ENCODE data around the gene PRTFDC1. TPM values are rescaled to one million over a fixed set of nuclear protein-coding genes. Genes with fewer than 3 reads are reported as not detected.

PRTFDC1 gene
- total and polyA plus RNA-seq, 2 of the 8 experiments (the other 6 are each of a cell fraction or from before 2014, with no cell fraction given), result 5.9 to 6.6 TPM

DNA sequence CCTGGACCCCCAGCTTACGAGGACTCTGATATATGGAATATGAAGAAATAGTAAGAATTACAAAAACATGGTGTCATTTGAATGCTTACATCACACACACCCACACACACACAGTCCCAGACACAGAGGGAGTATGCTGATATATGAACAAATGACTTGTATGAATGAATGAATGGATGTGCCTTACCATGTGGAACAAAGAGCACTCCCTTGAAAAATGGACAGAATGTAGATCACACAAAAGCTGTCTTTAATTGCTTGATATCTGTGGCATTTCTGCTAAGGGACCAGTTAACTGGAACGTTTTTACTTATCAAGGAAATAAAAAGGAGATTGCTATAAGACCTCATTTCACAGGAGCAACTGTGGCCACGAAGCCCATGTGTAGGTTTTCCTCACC, 46.0 kb downstream of the PRTFDC1 start:
- Histone ChIP-seq H3K4me3 (ENCODE audit: extremely low read depth in 1 of 4, insufficient read depth in 2 of 4, low read depth in 3 of 4, low read length in 4 of 4) (no peak overlapping the region), H4K20me1 (replicated peaks in 1 of 2; ENCODE audit: control insufficient read depth in 1 of 2, insufficient read depth in 2 of 2, low read length in 2 of 2) (no peaks in the 10 kb centered on the region), H3K9me3 (ENCODE audit: insufficient read depth in 2 of 2, low read depth in 1 of 2, low read length in 1 of 2) (no peaks in the 10 kb centered on the region), H2BK12ac (ENCODE audit: low read depth, low read length) (no peak overlapping the region), H3K79me2 (ENCODE audit: control insufficient read depth in 1 of 2, insufficient read depth in 2 of 2, low read length in 2 of 2) (no peaks in the 10 kb centered on the region), H3K79me1 (ENCODE audit: low read depth, low read length) (no peaks in the 10 kb centered on the region), H2AK5ac (ENCODE audit: low read depth, low read length) (no peak overlapping the region), H3K14ac (ENCODE audit: insufficient read length) (no peak overlapping the region), H4K91ac (replicated peaks; ENCODE audit: insufficient read length, low read length) (no peak overlapping the region), H3K9ac (replicated peaks in 1 of 4; ENCODE audit: extremely low read depth in 1 of 4, low read depth in 3 of 4, low read length in 3 of 4) (no peak overlapping the region), H4K5ac (ENCODE audit: insufficient read length, low read depth, low read length) (no peak overlapping the region), H2BK20ac (ENCODE audit: low read length) (no peak overlapping the region), H3K23me2 (ENCODE audit: low read depth, low read length) (no peaks in the 10 kb centered on the region), H2BK15ac (ENCODE audit: low read length) (no peak overlapping the region), H3K56ac (replicated peaks; ENCODE audit: insufficient read length, low read depth, low read length) (no peak overlapping the region), H2BK120ac (replicated peaks; ENCODE audit: low read depth, low read length) (no peak overlapping the region), H3K27me3 (replicated peaks in 1 of 4; ENCODE audit: control insufficient read depth in 3 of 4, extremely low read depth in 1 of 4, insufficient read depth in 3 of 4, low read length in 3 of 4) (no peaks in the 10 kb centered on the region), H3K4me2 (ENCODE audit: insufficient read depth in 1 of 2, low read depth in 2 of 2, low read length in 2 of 2) (no peak overlapping the region), H3K27ac (ENCODE audit: low read depth, low read length) (no peak overlapping the region), H4K8ac (ENCODE audit: extremely low read depth, insufficient read depth, low read length) (no peak overlapping the region), H3K4ac (replicated peaks; ENCODE audit: insufficient read length, low read depth, low read length) (no peak overlapping the region), H2AFZ (ENCODE audit: low read length) (no peak overlapping the region), H3K18ac (ENCODE audit: extremely low read depth, low read length) (no peak overlapping the region), H3K23ac (ENCODE audit: insufficient read length) (no peak overlapping the region), H2BK5ac (ENCODE audit: low read depth, low read length) (no peak overlapping the region), H3K4me1 (replicated peaks in 1 of 4; ENCODE audit: control insufficient read depth in 3 of 4, insufficient read depth in 4 of 4, low read length in 3 of 4) (no peaks in the 10 kb centered on the region), H3K36me3 (ENCODE audit: control insufficient read depth in 2 of 4, insufficient read depth in 4 of 4, low read length in 3 of 4) (no peaks in the 10 kb centered on the region)
- WGBS, 2 experiments (ENCODE audit: extremely low coverage in 1 of 2, insufficient coverage in 1 of 2, insufficient read length in 1 of 2, insufficient replicate concordance in 2 of 2, low coverage in 1 of 2, low lambda C conversion rate in 2 of 2, missing lambda C conversion rate in 1 of 2), result 89% methylated on average over 3 of the region's 3 CpGs; no CpG with 5 or more reads in 1 of the 2 experiments
- DNase-seq (ENCODE audit: low read depth in 1 of 2, low spot score in 2 of 2) (no peak), FAIRE-seq (no peak)
- ChIA-PET CTCF (ENCODE audit: partially characterized antibody) (interaction anchor here (1.3 kb wide), 1 partner anchor 13 kb away, joined by 5 read pairs; no protein-coding TSS in a partner anchor), POLR2A (ENCODE audit: partially characterized antibody) (interaction anchor here (0.6 kb wide), 1 partner anchor 848 kb away, joined by 3 read pairs; no protein-coding TSS in a partner anchor)
- TF ChIP-seq, protein P1, sequence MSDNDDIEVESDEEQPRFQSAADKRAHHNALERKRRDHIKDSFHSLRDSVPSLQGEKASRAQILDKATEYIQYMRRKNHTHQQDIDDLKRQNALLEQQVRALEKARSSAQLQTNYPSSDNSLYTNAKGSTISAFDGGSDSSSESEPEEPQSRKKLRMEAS (IDR thresholded peaks at IDR 0.05), result no peak
- TF ChIP-seq RXRA (IDR thresholded peaks at IDR 0.05; ENCODE audit: insufficient read depth, low read depth, low read length) (no peak), SP2 (IDR thresholded peaks at IDR 0.05; ENCODE audit: low read length) (no peak), ZNF274 (IDR thresholded peaks at IDR 0.05; ENCODE audit: borderline replicate concordance, extremely low read depth, low read length) (no peak), EP300 (IDR thresholded peaks at IDR 0.05; ENCODE audit: borderline replicate concordance in 1 of 2, low read depth in 2 of 2, low read length in 2 of 2) (no peak)

Data from H1 (cell line).